ENCODE measurements around the gene SRPK2.

GRCh38 chr7:105304040-105304895 lies 84.5 kb downstream of the SRPK2 start:
- TF ChIP-seq ZNF10 (tag by site-specific recombination; IDR thresholded peaks at IDR 0.05) = no peak
- no peak for TF ChIP-seq KLF1 (tag by site-specific recombination; IDR thresholded peaks at IDR 0.05)
- TF ChIP-seq ZNF23 (tag by site-specific recombination; IDR thresholded peaks at IDR 0.05; ENCODE audit: borderline replicate concordance) = no peak

All from HEK293 (cell line).